GM11168 (cell line): ENCODE measurements around the gene SAYSD1.

Experiments
- in situ Hi-C: fragments of 300-500 bp; cut with MboI; formaldehyde crosslinking; loops from one replicate; pipeline ENCODE4 v1.12.0; 2022; ENCODE audit warnings: low sequenced_read_pairs; ENCODE audit not compliant: unreplicated experiment

SAYSD1 gene

GRCh38 chr6:39111280-39111679 lies 3.7 kb downstream of the SAYSD1 start:
- in situ Hi-C loops, result no loop called here

- in situ Hi-C loops, result no loop called here
These were observed 6.7 kb downstream of the SAYSD1 start for GRCh38 chr6:39108041-39108839.

DNA sequence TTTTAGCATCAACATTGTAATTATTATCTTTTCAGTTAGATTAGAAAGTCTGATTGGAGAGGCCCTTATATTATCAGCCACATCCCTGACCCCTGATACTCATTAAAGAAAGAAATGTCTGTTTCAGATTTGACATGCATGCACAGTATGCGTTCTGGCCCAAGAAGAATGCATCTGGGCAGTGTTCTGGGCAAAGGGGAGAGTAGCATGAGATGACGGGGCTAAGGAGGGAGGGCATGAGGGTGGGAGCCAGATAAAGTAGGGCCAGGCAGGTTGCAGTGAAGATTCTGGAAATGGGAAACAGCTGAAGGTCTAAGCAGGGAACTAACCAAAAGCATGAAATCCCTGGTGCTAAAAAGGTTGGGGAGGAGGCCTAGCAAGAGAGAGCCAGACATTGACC lies 7.3 kb downstream of the SAYSD1 start:
- in situ Hi-C loops, result no loop called here

- in situ Hi-C loops, result no loop called here
These were observed 8.0 kb downstream of the SAYSD1 start for GRCh38 chr6:39107034-39107433.

DNA sequence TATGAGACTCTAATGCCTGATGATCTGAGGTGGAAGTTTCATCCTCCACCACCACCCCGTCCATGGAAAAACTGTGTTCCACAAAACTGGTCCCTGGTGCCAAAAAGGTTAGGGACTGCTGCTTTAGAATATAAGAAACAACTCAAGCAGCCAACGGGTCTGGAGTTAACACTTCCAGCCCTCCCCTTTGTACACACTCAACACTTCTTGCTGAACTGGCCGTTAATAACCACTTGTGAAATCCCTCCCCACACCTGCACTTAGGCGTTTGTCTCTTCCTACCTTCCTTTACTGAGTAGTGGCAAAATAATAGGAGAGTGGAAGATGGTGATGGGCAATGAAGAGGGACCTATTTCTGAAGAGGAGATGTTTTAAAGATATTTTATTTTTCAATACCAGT lies 10.5 kb downstream of the SAYSD1 start:
- in situ Hi-C loops, result no loop called here

DNA sequence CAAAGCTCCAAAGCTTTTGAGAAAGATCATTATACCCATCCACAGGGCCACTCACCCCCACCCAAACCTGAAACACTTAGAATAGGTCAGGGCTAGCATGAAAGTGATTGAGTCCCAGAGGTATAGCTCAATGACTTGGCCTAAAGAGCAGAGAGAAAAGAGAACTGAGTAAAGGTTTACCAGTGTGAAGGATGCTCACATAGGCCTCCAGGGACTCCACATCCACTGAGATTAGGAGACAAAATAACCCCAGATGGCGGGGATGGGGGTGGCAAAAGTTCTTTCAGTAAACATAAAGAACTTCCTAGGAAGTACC lies 12.2 kb downstream of the SAYSD1 start:
- in situ Hi-C loops, result no loop called here

GRCh38 chr6:39102071-39102820 lies 12.7 kb downstream of the SAYSD1 start:
- in situ Hi-C loops, result no loop called here

DNA sequence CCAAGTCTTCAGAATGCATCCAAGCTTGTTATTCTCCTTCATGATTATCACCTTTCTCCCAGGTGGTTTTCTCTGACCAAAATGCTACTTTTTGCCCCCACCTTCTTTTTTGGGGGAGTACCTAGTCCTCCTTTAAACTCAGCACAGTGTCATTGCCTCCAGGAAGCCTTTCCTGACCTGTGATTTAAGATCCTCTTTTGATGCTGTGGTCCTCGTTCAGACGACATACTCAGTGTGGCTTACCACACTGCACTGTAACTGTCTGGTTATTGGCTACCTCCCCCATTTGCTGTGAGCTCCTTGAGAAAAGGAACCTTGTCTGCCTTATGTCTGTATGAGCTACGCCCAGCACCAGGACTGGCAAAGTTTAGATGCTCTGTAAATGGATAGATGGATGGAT lies 14.6 kb downstream of the SAYSD1 start:
- in situ Hi-C loops, result no loop called here

GRCh38 chr6:39095578-39095977 lies 19.4 kb downstream of the SAYSD1 start:
- in situ Hi-C loops, result no loop called here

DNA sequence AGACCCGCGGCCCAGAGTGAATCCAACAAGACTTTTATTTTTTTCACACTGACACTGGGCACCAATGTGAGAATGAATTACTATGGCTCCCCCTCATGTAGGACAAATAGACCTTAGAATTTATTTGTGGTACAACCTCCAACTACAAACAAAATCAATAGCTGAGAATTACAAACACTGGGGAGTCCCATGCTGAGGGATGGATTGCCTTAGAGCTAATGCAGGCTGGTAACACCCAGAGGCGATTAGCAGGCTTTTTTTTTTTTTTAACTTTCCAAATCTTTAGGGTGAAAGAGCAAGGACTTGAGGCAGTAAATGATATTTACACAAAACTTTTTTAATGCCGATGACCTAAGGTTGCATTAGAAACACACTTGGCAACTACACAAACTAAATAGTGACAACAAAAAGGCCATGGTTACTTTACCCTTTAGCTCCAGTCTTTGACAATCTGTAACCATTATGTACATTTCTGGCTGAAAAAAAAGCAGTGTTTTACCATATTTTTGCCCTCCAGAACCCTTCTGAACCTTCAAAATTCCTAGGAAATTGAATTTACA lies 21.8 kb downstream of the SAYSD1 start:
- in situ Hi-C loops, result no loop called here

- in situ Hi-C loops, result no loop called here
These were observed 22.9 kb downstream of the SAYSD1 start for GRCh38 chr6:39092124-39092523.

GRCh38 chr6:39091220-39091619 lies 23.8 kb downstream of the SAYSD1 start:
- in situ Hi-C loops, result no loop called here

DNA sequence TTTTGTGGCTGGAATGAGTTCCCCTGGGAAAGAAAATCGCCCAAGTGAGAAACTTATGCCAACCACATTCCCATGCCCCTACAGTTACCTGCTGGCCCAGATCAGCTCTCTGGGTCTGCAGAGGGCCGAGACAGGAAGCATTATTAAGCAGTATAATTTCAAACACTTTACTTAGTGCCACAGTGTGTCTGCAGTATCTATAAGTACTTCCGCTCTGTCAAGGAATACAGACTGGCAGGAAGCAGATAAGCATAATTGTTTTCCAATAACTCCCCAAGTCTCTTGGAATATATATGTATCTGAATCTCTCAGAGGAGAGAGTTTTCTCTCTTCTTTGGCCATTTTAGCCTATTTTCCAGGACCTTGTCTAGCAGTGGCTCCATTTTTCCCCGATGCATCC lies 24.9 kb downstream of the SAYSD1 start:
- in situ Hi-C loops, result no loop called here

DNA sequence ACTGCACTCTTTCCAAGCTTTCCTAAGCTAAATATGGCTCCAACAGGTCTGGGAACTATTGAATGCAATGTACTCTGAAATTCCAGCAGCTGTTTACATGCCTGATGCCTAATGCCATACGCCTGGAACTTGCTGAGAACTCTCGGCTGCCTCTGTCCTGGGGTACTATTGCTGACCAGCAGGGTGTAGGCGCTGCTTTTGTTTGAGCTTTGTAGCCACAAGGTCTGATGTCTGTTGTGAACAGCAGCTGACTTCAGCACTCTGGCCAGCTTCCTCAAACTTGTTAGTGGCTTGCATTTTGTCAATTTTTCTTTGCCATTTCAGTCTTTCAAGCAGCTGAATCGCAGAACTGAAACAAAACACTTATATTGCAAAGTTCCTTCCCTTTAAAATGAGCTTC lies 26.7 kb downstream of the SAYSD1 start:
- in situ Hi-C loops, result no loop called here

- in situ Hi-C loops, result no loop called here
These were observed 27.8 kb downstream of the SAYSD1 start for GRCh38 chr6:39087197-39087596.

GRCh38 chr6:39086711-39087110 lies 28.3 kb downstream of the SAYSD1 start:
- in situ Hi-C loops, result no loop called here

- in situ Hi-C loops, result no loop called here
These were observed 28.7 kb downstream of the SAYSD1 start for GRCh38 chr6:39086294-39086693.

DNA sequence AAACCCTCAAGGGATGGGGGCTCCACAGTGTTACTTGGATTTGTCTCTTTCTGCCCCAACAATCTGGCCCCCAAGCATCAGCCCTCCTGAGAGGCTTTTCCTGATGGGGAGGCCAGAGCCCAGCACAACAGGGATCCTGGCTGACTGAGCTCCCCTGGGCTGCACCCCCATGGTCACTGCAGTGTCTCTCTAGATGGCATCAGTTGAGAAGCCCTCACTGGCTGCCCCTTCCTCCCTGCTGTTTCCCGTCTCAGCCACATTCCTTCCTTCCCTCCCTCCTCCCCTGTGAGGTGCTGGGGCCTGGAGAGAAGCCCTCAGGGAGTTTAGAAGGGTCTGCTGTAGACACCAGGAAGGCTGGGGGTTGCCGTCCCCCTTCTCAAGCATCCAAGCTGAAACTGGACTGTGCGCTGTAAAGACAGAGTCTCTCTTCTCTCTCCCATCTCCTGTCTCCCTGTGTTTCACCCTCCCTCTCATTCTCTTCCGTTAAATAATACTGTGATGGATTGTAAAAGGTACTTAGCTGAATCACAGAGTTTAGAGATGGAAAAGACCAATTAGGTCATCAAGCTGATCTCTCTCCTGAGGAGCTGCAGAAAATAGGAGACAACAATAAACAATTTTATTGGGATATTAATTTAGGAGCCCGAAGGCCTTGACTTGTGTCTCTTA lies 29.7 kb downstream of the SAYSD1 start:
- in situ Hi-C loops, result no loop called here

DNA sequence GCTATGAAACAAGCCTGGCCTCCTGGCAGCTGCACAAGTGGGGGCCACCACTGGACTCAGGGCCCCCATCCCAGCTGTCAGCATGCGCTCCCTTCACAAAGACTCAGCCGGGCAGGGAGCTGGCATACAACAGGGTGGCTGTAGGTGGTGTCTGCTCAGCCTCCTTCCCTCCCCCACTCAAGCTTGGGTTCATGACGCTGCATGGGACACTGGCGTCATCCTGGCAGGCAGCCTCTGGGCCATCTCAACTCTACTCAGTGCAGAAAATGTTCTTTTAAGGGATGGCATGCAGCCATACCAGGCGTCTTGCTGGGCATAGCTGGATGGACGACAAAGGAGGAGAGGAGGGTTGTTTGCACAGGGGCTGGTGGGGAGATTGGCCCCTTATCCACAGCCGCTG lies 30.5 kb downstream of the SAYSD1 start:
- in situ Hi-C loops, result no loop called here

- in situ Hi-C loops, result no loop called here
These were observed 31.8 kb downstream of the SAYSD1 start for GRCh38 chr6:39083231-39083634.

- in situ Hi-C loops, result no loop called here
These were observed 32.7 kb downstream of the SAYSD1 start for GRCh38 chr6:39082310-39082709.
